ENCODE results near the gene TBC1D23.

TBC1D23 gene

DNA sequence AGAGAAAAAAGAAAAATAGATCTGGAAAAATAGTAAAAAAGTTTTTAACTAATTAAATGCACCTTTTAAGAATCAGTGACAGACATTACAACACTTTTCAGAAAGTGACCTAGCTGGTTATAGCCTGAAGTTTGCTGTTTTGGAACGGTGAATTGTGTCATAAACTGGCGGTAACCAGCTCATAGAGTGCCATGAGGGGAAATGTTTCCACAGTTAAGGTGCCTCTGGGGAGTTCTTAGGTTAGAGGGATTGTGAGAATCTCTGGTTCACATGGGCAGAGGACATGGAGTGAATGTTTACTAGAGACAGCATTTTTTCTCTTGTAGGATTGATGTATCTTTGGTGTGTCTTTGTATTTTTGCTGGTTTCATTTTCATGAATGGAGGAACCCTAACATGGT lies 2.8 kb downstream of the TBC1D23 start:
- peaks cover 66% of the 10 kb centered on the region for H3K79me2 ChIP-seq (ENCODE audit: control insufficient read depth, low read length)
- TF ChIP-seq CTCF (IDR thresholded peaks at IDR 0.05; ENCODE audit: low read depth, low read length, poor library complexity, severe bottlenecking) (no peak), EZH2phosphoT487 (IDR thresholded peaks at IDR 0.05; ENCODE audit: borderline replicate concordance, low read length) (no peak)
- H3F3A ChIP-seq (ENCODE audit: control insufficient read depth, insufficient read depth): no peaks in the 10 kb centered on the region
- no peaks in the 10 kb centered on the region for H3K9me2 ChIP-seq (replicated peaks; ENCODE audit: control insufficient read depth, low read length)
- no peaks in the 10 kb centered on the region for H3K9me3 ChIP-seq (ENCODE audit: control insufficient read depth, insufficient read depth, low read length)
- H3K4me1 ChIP-seq (ENCODE audit: control insufficient read depth, low read length): peaks cover 21% of the 10 kb centered on the region
- no peaks in the 10 kb centered on the region for H3K36me3 ChIP-seq (ENCODE audit: control insufficient read depth, low read length)
- H3K27ac ChIP-seq (ENCODE audit: low read depth, low read length): no peak overlapping the region
- H4K20me1 ChIP-seq (ENCODE audit: control insufficient read depth, insufficient read depth, low read depth, low read length): no peaks in the 10 kb centered on the region; the same call in 1 of the 2 replicates
- H3K4me2 ChIP-seq (ENCODE audit: low read length): no peak overlapping the region
- no peaks in the 10 kb centered on the region for H3K27me3 ChIP-seq (ENCODE audit: control insufficient read depth, low read length)
- no peak overlapping the region for H3K4me3 ChIP-seq (ENCODE audit: low read length)

DNA sequence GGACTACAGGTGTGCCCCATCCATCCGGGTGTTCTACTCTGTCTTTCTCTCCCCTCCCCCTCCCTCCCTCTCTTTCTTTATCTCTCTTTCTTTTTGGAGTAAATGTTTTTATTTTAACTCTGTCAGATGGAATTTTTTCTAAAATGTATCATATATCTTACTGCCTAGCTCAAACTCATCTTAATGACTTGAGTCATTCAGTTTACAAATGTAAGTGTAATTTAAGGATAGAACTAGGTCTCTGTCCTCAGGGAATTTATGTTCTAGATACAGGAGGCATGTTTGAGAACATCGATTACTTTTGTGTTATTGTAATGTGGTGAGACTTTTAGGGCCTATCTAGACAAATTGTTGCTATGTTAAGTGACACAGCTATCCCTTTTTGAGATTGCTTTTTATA lies 3.5 kb downstream of the TBC1D23 start:
- H3K27me3 ChIP-seq (ENCODE audit: control insufficient read depth, low read length): no peaks in the 10 kb centered on the region
- H3K9me2 ChIP-seq (replicated peaks; ENCODE audit: control insufficient read depth, low read length): no peaks in the 10 kb centered on the region
- H3K36me3 ChIP-seq (ENCODE audit: control insufficient read depth, low read length): no peaks in the 10 kb centered on the region
- peaks cover 21% of the 10 kb centered on the region for H3K4me1 ChIP-seq (ENCODE audit: control insufficient read depth, low read length)
- TF ChIP-seq CTCF (IDR thresholded peaks at IDR 0.05; ENCODE audit: low read depth, low read length, poor library complexity, severe bottlenecking) (no peak), EZH2phosphoT487 (IDR thresholded peaks at IDR 0.05; ENCODE audit: borderline replicate concordance, low read length) (no peak)
- no peak overlapping the region for H3K27ac ChIP-seq (ENCODE audit: low read depth, low read length)
- no peak overlapping the region for H3K4me2 ChIP-seq (ENCODE audit: low read length)
- H3K4me3 ChIP-seq (ENCODE audit: low read length): no peak overlapping the region
- peaks cover 3% of the 10 kb centered on the region; the same call in 1 of the 2 replicates for H4K20me1 ChIP-seq (ENCODE audit: control insufficient read depth, insufficient read depth, low read depth, low read length)
- peaks cover 72% of the 10 kb centered on the region for H3K79me2 ChIP-seq (ENCODE audit: control insufficient read depth, low read length)
- no peaks in the 10 kb centered on the region for H3K9me3 ChIP-seq (ENCODE audit: control insufficient read depth, insufficient read depth, low read length)
- no peaks in the 10 kb centered on the region for H3F3A ChIP-seq (ENCODE audit: control insufficient read depth, insufficient read depth)

DNA sequence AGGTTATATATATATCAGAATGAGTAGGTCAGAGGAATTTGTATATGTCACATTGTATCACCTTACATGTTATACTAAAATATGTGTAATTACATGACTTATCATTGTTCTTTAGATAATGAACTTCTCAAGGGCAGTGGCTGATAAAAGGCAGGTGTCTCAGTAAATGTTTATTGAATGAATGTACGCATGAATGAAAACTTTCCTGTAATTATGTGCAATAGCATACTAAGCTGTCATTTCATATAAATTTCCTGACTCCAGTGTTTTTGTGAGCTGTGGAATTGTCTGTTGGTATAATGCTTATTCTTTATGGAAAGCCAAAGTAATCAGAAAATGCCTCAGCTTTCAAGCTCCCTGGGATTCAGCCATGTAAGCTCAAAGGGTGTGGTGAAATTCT lies 4.2 kb downstream of the TBC1D23 start:
- Histone ChIP-seq H3F3A (ENCODE audit: control insufficient read depth, insufficient read depth) (no peaks in the 10 kb centered on the region), H3K4me1 (ENCODE audit: control insufficient read depth, low read length) (peaks cover 18% of the 10 kb centered on the region), H3K9me2 (replicated peaks; ENCODE audit: control insufficient read depth, low read length) (no peaks in the 10 kb centered on the region), H4K20me1 (ENCODE audit: control insufficient read depth, insufficient read depth, low read depth, low read length) (peaks cover 7% of the 10 kb centered on the region; the same call in 1 of the 2 replicates), H3K4me2 (ENCODE audit: low read length) (no peak overlapping the region), H3K4me3 (ENCODE audit: low read length) (no peak overlapping the region), H3K36me3 (ENCODE audit: control insufficient read depth, low read length) (no peaks in the 10 kb centered on the region), H3K79me2 (ENCODE audit: control insufficient read depth, low read length) (peaks cover 80% of the 10 kb centered on the region), H3K27me3 (ENCODE audit: control insufficient read depth, low read length) (no peaks in the 10 kb centered on the region), H3K27ac (ENCODE audit: low read depth, low read length) (no peak overlapping the region), H3K9me3 (ENCODE audit: control insufficient read depth, insufficient read depth, low read length) (no peaks in the 10 kb centered on the region)
- TF ChIP-seq CTCF (IDR thresholded peaks at IDR 0.05; ENCODE audit: low read depth, low read length, poor library complexity, severe bottlenecking) (no peak), EZH2phosphoT487 (IDR thresholded peaks at IDR 0.05; ENCODE audit: borderline replicate concordance, low read length) (no peak)

Data from DOHH2 (cell line).